Fibroblast of lung (primary cell): ENCODE measurements around the gene PRRX2. TPM values are rescaled to one million over a fixed set of nuclear protein-coding genes. Genes with fewer than 3 reads are reported as not detected.

Experiments
- DNase-seq, 2 donors: peaks; one replicate each; pipeline versions ENCODE4 v3.0.0 to v3.0.0-alpha.2; 2010; ENCODE audit warnings: low read depth in 2 of 2
- H2AFZ ChIP-seq: 2 replicates; pipeline ENCODE4 v1.5.1; 2012; ENCODE audit warnings: low read length, control low read depth, inconsistent platforms
- H3K27ac ChIP-seq: 2 replicates; pipeline ENCODE4 v1.5.1; 2011; ENCODE audit warnings: low read length, control low read depth; ENCODE audit not compliant: insufficient read depth
- H3K27me3 ChIP-seq: 2 replicates; pipeline ENCODE4 v1.5.1; 2011; ENCODE audit warnings: mild to moderate bottlenecking, low read length; ENCODE audit not compliant: control insufficient read depth, insufficient read depth
- H3K36me3 ChIP-seq: 2 replicates; pipeline ENCODE4 v1.5.1; 2011; ENCODE audit warnings: low read length; ENCODE audit not compliant: control insufficient read depth, insufficient read depth
- H3K4me1 ChIP-seq: 2 replicates; pipeline ENCODE4 v1.5.1; 2011; ENCODE audit warnings: low read length; ENCODE audit not compliant: control insufficient read depth, insufficient read depth; ENCODE audit errors: extremely low read depth
- H3K4me2 ChIP-seq: 2 replicates; pipeline ENCODE4 v1.5.1; 2011; ENCODE audit warnings: low read length, control low read depth; ENCODE audit not compliant: insufficient read depth; ENCODE audit errors: extremely low read depth
- H3K4me3 ChIP-seq, 4 experiments: fragments of 200-600 bp in 1 of 4; sonication (generic) in 1 of 4; replicated peaks in 1 of 4; 2 replicates each; pipeline ENCODE4 v1.5.1; 2011 to 2016; ENCODE audit warnings: low read length in 4 of 4, low read depth in 3 of 4, mild to moderate bottlenecking in 3 of 4, control low read depth in 2 of 4, inconsistent platforms in 1 of 4, mixed read lengths in 1 of 4; ENCODE audit not compliant: insufficient read depth in 1 of 4; ENCODE audit errors: control extremely low read depth in 1 of 4
- H3K79me2 ChIP-seq: 2 replicates; pipeline ENCODE4 v1.5.1; 2012; ENCODE audit warnings: mild to moderate bottlenecking, low read length, inconsistent platforms; ENCODE audit not compliant: control insufficient read depth, insufficient read depth
- H3K9ac ChIP-seq: 2 replicates; pipeline ENCODE4 v1.5.1; 2011; ENCODE audit warnings: mild to moderate bottlenecking, low read length, control low read depth; ENCODE audit not compliant: insufficient read depth
- H3K9me3 ChIP-seq: 2 replicates; pipeline ENCODE4 v1.5.1; 2012; ENCODE audit warnings: low read depth, low read length; ENCODE audit not compliant: control insufficient read depth, insufficient read depth
- H4K20me1 ChIP-seq: 2 replicates; pipeline ENCODE4 v1.5.1; 2011; ENCODE audit warnings: low read length; ENCODE audit not compliant: control insufficient read depth, insufficient read depth; ENCODE audit errors: extremely low read depth
- EZH2 ChIP-seq: IDR thresholded peaks from 2 replicates; pipeline ENCODE4 v1.5.1; 2012; ENCODE audit warnings: low read length, control low read depth, mild to moderate bottlenecking; ENCODE audit errors: missing control alignments
- polyA plus RNA-seq, 2 donors: library from polyadenylated mRNA; depleted of rRNA in 1 of 2; stranded (reverse) in 1 of 2; unstranded in 1 of 2; fragments of >200 nt; gene quantifications; 2 replicates each; pipeline ENCODE4 v1.2.1, GENCODE V29; 2011 to 2012; ENCODE audit warnings: missing spikeins in 1 of 2
- total RNA-seq: library from RNA; depleted of rRNA; stranded (reverse); fragments of >200 nt; gene quantifications from 2 replicates; pipeline ENCODE4 v1.2.1, GENCODE V29; 2014
- TF ChIP-seq, protein P1 (sequence below), 2 donors: IDR thresholded peaks in 1 of 2; conservative IDR thresholded peaks in 1 of 2; 1 replicate in 1 of 2; 2 replicates in 1 of 2; pipeline ENCODE4 v1.5.1; 2011 to 2012; ENCODE audit warnings: low read length in 2 of 2, control low read depth in 1 of 2, inconsistent platforms in 1 of 2, low read depth in 1 of 2, mild to moderate bottlenecking in 1 of 2

The PRRX2 gene
- total and polyA plus RNA-seq, 2 donors (not counting 1 experiment from before 2014, with no cell fraction given), result 4.4 to 11.7 TPM

DNA sequence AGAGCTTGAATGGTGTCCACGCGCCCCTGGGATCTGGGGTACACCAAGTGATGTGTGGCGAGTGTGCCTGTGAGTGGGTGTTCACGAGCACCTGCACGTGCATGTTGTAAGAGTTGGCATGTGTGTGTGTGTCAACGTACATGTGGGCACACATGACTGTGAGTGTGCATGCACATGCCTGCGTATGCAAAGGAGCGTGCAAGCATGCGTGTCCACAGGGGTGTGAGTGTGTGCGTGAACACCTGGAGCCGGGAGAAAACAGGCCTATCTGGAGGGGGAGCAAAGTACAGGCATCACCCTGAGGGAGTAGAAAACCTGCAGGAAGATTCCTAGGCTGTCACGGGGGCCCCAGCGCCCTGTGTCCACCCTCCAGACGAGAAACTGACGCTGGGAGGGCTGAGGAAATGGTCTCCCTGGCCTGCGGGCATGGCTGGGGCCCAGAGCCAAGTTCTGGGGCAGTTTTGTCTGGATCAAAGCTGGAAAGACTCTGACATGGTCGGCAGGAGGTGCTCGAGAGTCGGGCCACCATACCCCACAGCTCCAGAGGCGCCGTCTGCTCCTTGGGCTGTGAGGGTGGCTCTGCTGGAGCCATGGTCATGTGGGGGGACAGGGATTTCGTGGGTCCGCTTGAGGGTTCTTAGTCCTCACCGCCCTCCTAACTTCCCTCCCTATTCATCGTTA is 55.6 kb downstream of the PRRX2 start:
- no peaks in the 10 kb centered on the region for H3K9me3 ChIP-seq
- no peaks in the 10 kb centered on the region for H3K36me3 ChIP-seq
- H3K27ac ChIP-seq, result no peak overlapping the region
- H3K4me1 ChIP-seq, result no peaks in the 10 kb centered on the region
- no peak overlapping the region for H3K4me3 ChIP-seq
- no peaks in the 10 kb centered on the region for H4K20me1 ChIP-seq
- H3K9ac ChIP-seq, result no peak overlapping the region
- no peaks in the 10 kb centered on the region for H3K27me3 ChIP-seq
- no peaks in the 10 kb centered on the region for H3K79me2 ChIP-seq
- DNase-seq, result no peak
- H3K4me2 ChIP-seq, result no peak overlapping the region
- H2AFZ ChIP-seq, result no peak overlapping the region
- TF ChIP-seq, protein P1, sequence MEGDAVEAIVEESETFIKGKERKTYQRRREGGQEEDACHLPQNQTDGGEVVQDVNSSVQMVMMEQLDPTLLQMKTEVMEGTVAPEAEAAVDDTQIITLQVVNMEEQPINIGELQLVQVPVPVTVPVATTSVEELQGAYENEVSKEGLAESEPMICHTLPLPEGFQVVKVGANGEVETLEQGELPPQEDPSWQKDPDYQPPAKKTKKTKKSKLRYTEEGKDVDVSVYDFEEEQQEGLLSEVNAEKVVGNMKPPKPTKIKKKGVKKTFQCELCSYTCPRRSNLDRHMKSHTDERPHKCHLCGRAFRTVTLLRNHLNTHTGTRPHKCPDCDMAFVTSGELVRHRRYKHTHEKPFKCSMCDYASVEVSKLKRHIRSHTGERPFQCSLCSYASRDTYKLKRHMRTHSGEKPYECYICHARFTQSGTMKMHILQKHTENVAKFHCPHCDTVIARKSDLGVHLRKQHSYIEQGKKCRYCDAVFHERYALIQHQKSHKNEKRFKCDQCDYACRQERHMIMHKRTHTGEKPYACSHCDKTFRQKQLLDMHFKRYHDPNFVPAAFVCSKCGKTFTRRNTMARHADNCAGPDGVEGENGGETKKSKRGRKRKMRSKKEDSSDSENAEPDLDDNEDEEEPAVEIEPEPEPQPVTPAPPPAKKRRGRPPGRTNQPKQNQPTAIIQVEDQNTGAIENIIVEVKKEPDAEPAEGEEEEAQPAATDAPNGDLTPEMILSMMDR (conservative IDR thresholded peaks at IDR 0.05 in 1 of 2, IDR thresholded peaks at IDR 0.05 in 1 of 2; ENCODE audit: low read depth in 1 of 2, low read length in 2 of 2), result peak in 1 of 2 donors; percentile 24
- TF ChIP-seq EZH2, result no peak

- Histone ChIP-seq H3K4me3 (no peak overlapping the region), H3K27ac (no peak overlapping the region), H3K27me3 (no peaks in the 10 kb centered on the region), H3K9ac (no peak overlapping the region), H3K4me2 (no peak overlapping the region), H3K4me1 (no peaks in the 10 kb centered on the region), H3K9me3 (no peaks in the 10 kb centered on the region), H2AFZ (no peak overlapping the region), H3K79me2 (no peaks in the 10 kb centered on the region), H3K36me3 (no peaks in the 10 kb centered on the region), H4K20me1 (no peaks in the 10 kb centered on the region)
- TF ChIP-seq EZH2, result no peak
- TF ChIP-seq, protein P1 (conservative IDR thresholded peaks at IDR 0.05 in 1 of 2, IDR thresholded peaks at IDR 0.05 in 1 of 2; ENCODE audit: low read depth in 1 of 2, low read length in 2 of 2), result no peak
- no peak for DNase-seq
Measured at GRCh38 chr9:129722913-129723312, 57.5 kb downstream of the PRRX2 start.

- Histone ChIP-seq H3K4me3 (no peak overlapping the region), H3K9ac (no peak overlapping the region), H3K79me2 (no peaks in the 10 kb centered on the region), H2AFZ (no peak overlapping the region), H4K20me1 (no peaks in the 10 kb centered on the region), H3K27ac (no peak overlapping the region), H3K36me3 (no peaks in the 10 kb centered on the region), H3K9me3 (no peaks in the 10 kb centered on the region), H3K27me3 (no peaks in the 10 kb centered on the region), H3K4me2 (no peak overlapping the region), H3K4me1 (no peaks in the 10 kb centered on the region)
- no peak for DNase-seq
- TF ChIP-seq EZH2, result no peak
- TF ChIP-seq, protein P1 (conservative IDR thresholded peaks at IDR 0.05 in 1 of 2, IDR thresholded peaks at IDR 0.05 in 1 of 2; ENCODE audit: low read depth in 1 of 2, low read length in 2 of 2), result no peak
Measured at GRCh38 chr9:129724456-129725190, 59.2 kb downstream of the PRRX2 start.
